ENCODE results near the gene DDN.

Gene DDN

GRCh38 chr12:48996794-48997718 is 2.1 kb downstream of the DDN start:
- Histone ChIP-seq H3K9me3 (replicated peaks in 1 of 2; ENCODE audit: control insufficient read depth in 2 of 2, insufficient read depth in 1 of 2, low read depth in 1 of 2, low read length in 2 of 2) (no peaks in the 10 kb centered on the region), H2BK5ac (ENCODE audit: low read length) (no peak overlapping the region), H2BK120ac (ENCODE audit: low read depth, low read length) (no peak overlapping the region), H3K9ac (ENCODE audit: low read depth, low read length, poor library complexity) (no peak overlapping the region), H2AFZ (ENCODE audit: low read length) (peak overlapping the region; percentile 99), H4K8ac (ENCODE audit: low read depth, low read length) (no peak overlapping the region), H3K18ac (ENCODE audit: low read length) (peak overlapping the region; percentile 80), H4K91ac (ENCODE audit: low read depth, low read length, poor library complexity) (no peak overlapping the region), H3K4me1 (ENCODE audit: control insufficient read depth in 2 of 2, insufficient read depth in 1 of 2, low read depth in 1 of 2, low read length in 2 of 2) (peaks cover 13 to 18% of the 10 kb centered on the region in 2 donors), H2AK5ac (ENCODE audit: low read depth, low read length) (peak overlapping the region; percentile 54), H3K4me2 (ENCODE audit: insufficient read depth, low read length, poor library complexity, severe bottlenecking) (peak overlapping the region; percentile 66), H2BK12ac (ENCODE audit: low read length) (no peak overlapping the region), H2BK15ac (ENCODE audit: low read length) (peak overlapping the region; percentile 13), H3K23ac (ENCODE audit: low read depth, low read length, poor library complexity) (peak overlapping the region; percentile 90), H3K4me3 (ENCODE audit: low read length in 2 of 2) (peak overlapping the region; percentile 48 to 70), H3K79me1 (ENCODE audit: low read depth, low read length) (no peaks in the 10 kb centered on the region), H3K14ac (ENCODE audit: low read length) (no peak overlapping the region), H3K27ac (replicated peaks; ENCODE audit: low read length) (no peak overlapping the region), H3K27me3 (ENCODE audit: control insufficient read depth in 3 of 3, insufficient read depth in 3 of 3, low read depth in 1 of 3, low read length in 3 of 3) (peaks cover 50 to 87% (median 54%) of the 10 kb centered on the region in 3 experiments), H3K36me3 (replicated peaks in 1 of 2; ENCODE audit: control insufficient read depth in 2 of 2, insufficient read depth in 2 of 2, low read length in 2 of 2) (peaks cover 3 to 10% of the 10 kb centered on the region in 2 donors), H3K4ac (ENCODE audit: low read length) (no peak overlapping the region)
- no peak for DNase-seq (ENCODE audit: low spot score)
- WGBS, 2 donors (ENCODE audit: extremely low coverage in 2 of 2, insufficient read length in 2 of 2, insufficient replicate concordance in 1 of 2), result no CpG with 5 or more reads among the region's 71 CpGs

- no CpG with 5 or more reads among the region's 32 CpGs for WGBS, 2 donors (ENCODE audit: extremely low coverage in 2 of 2, insufficient read length in 2 of 2, insufficient replicate concordance in 1 of 2)
- H2AFZ ChIP-seq (ENCODE audit: low read length), result peak overlapping the region; percentile 72
- H4K91ac ChIP-seq (ENCODE audit: low read depth, low read length, poor library complexity), result no peak overlapping the region
- H3K36me3 ChIP-seq (replicated peaks in 1 of 2; ENCODE audit: control insufficient read depth in 2 of 2, insufficient read depth in 2 of 2, low read length in 2 of 2), result no peaks in the 10 kb centered on the region
- H3K4ac ChIP-seq (ENCODE audit: low read length), result no peak overlapping the region
- no peak overlapping the region for H3K4me3 ChIP-seq (ENCODE audit: low read length in 2 of 2)
- no peak overlapping the region for H3K14ac ChIP-seq (ENCODE audit: low read length)
- H3K27me3 ChIP-seq (ENCODE audit: control insufficient read depth in 3 of 3, insufficient read depth in 3 of 3, low read depth in 1 of 3, low read length in 3 of 3), result peaks cover 53 to 87% (median 59%) of the 10 kb centered on the region in 3 experiments
- no peak overlapping the region for H2AK5ac ChIP-seq (ENCODE audit: low read depth, low read length)
- H3K27ac ChIP-seq (replicated peaks; ENCODE audit: low read length), result no peak overlapping the region
- H3K23ac ChIP-seq (ENCODE audit: low read depth, low read length, poor library complexity), result peak overlapping the region; percentile 5
- H3K4me1 ChIP-seq (ENCODE audit: control insufficient read depth in 2 of 2, insufficient read depth in 1 of 2, low read depth in 1 of 2, low read length in 2 of 2), result peaks cover 12 to 22% of the 10 kb centered on the region in 2 donors
- no peak overlapping the region for H2BK12ac ChIP-seq (ENCODE audit: low read length)
- no peaks in the 10 kb centered on the region for H3K9me3 ChIP-seq (replicated peaks in 1 of 2; ENCODE audit: control insufficient read depth in 2 of 2, insufficient read depth in 1 of 2, low read depth in 1 of 2, low read length in 2 of 2)
- no peak overlapping the region for H2BK15ac ChIP-seq (ENCODE audit: low read length)
- H2BK5ac ChIP-seq (ENCODE audit: low read length), result no peak overlapping the region
- no peak overlapping the region for H4K8ac ChIP-seq (ENCODE audit: low read depth, low read length)
- no peaks in the 10 kb centered on the region for H3K79me1 ChIP-seq (ENCODE audit: low read depth, low read length)
- H2BK120ac ChIP-seq (ENCODE audit: low read depth, low read length), result no peak overlapping the region
- DNase-seq (ENCODE audit: low spot score), result peak; percentile 74
- no peak overlapping the region for H3K18ac ChIP-seq (ENCODE audit: low read length)
- no peak overlapping the region for H3K9ac ChIP-seq (ENCODE audit: low read depth, low read length, poor library complexity)
- H3K4me2 ChIP-seq (ENCODE audit: insufficient read depth, low read length, poor library complexity, severe bottlenecking), result no peak overlapping the region
Measured at GRCh38 chr12:48995086-48995879, 3.9 kb downstream of the DDN start.

DNA sequence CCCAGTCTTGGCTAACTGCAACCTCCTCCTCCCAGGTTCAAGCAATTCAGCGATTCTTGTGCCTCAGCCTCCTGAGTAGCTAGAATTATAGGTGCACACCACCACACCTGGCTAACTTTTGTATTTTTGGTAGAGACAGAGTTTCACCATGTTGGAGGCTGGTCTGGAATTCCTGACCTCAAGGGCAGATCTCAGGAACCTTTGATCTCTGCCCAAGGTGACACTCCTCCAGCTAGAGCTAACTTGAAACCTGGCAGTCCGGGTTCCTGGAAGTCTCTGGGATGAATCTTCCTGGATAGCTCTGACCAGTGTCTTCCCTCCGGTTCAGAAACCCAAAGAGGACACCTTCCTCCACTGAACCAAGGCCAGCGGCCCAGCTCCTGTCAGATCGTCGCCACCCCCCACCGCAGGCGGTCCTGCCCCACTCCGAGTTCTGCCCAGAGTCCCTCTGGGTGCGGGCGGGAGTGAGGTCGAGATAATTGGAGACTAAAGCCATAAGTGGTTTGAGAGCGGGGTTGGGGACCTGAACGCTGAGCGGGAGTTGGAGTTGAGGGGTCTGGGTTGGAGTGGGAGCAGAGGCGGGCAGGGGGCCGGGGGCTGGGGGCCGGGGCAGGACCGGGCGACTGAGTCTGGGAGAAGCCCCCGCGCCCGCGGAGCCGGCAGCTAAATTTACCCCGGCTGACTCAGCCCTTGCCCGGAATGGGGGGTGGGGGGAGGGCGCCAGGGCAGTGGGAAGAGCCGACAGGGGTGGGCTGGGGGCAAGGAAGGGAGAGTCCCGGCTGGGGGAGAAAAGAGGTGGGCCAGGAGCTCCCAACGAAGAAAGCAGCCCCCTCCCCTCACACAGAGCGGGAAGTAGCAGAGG is 4.7 kb downstream of the DDN start:
- no CpG with 5 or more reads among the region's 32 CpGs for WGBS, 2 donors (ENCODE audit: extremely low coverage in 2 of 2, insufficient read length in 2 of 2, insufficient replicate concordance in 1 of 2)
- DNase-seq (ENCODE audit: low spot score), result no peak
- H3K4ac ChIP-seq (ENCODE audit: low read length), result no peak overlapping the region
- no peak overlapping the region for H2BK120ac ChIP-seq (ENCODE audit: low read depth, low read length)
- no peak overlapping the region for H4K8ac ChIP-seq (ENCODE audit: low read depth, low read length)
- H2BK5ac ChIP-seq (ENCODE audit: low read length), result no peak overlapping the region
- H3K27ac ChIP-seq (replicated peaks; ENCODE audit: low read length), result no peak overlapping the region
- H3K27me3 ChIP-seq (ENCODE audit: control insufficient read depth in 3 of 3, insufficient read depth in 3 of 3, low read depth in 1 of 3, low read length in 3 of 3), result peaks cover 50 to 87% (median 59%) of the 10 kb centered on the region in 3 experiments
- H2BK15ac ChIP-seq (ENCODE audit: low read length), result no peak overlapping the region
- H3K18ac ChIP-seq (ENCODE audit: low read length), result no peak overlapping the region
- H4K91ac ChIP-seq (ENCODE audit: low read depth, low read length, poor library complexity), result no peak overlapping the region
- no peak overlapping the region for H2BK12ac ChIP-seq (ENCODE audit: low read length)
- peaks cover 4 to 14% of the 10 kb centered on the region in 2 donors for H3K4me1 ChIP-seq (ENCODE audit: control insufficient read depth in 2 of 2, insufficient read depth in 1 of 2, low read depth in 1 of 2, low read length in 2 of 2)
- no peak overlapping the region for H3K23ac ChIP-seq (ENCODE audit: low read depth, low read length, poor library complexity)
- no peak overlapping the region for H3K4me3 ChIP-seq (ENCODE audit: low read length in 2 of 2)
- no peak overlapping the region for H2AFZ ChIP-seq (ENCODE audit: low read length)
- no peaks in the 10 kb centered on the region for H3K79me1 ChIP-seq (ENCODE audit: low read depth, low read length)
- no peaks in the 10 kb centered on the region for H3K9me3 ChIP-seq (replicated peaks in 1 of 2; ENCODE audit: control insufficient read depth in 2 of 2, insufficient read depth in 1 of 2, low read depth in 1 of 2, low read length in 2 of 2)
- no peak overlapping the region for H2AK5ac ChIP-seq (ENCODE audit: low read depth, low read length)
- H3K36me3 ChIP-seq (replicated peaks in 1 of 2; ENCODE audit: control insufficient read depth in 2 of 2, insufficient read depth in 2 of 2, low read length in 2 of 2), result no peaks in the 10 kb centered on the region
- H3K4me2 ChIP-seq (ENCODE audit: insufficient read depth, low read length, poor library complexity, severe bottlenecking), result no peak overlapping the region
- H3K9ac ChIP-seq (ENCODE audit: low read depth, low read length, poor library complexity), result no peak overlapping the region
- H3K14ac ChIP-seq (ENCODE audit: low read length), result no peak overlapping the region

Data from neuronal stem cell (in vitro differentiated cells).